ENCODE data around the gene CYP4V2.

GRCh38 chr4:186151499-186151898 is 39.9 kb upstream of the CYP4V2 start:
- no peak for TF ChIP-seq CTCF (IDR thresholded peaks at IDR 0.05)
- no peak for TF ChIP-seq USF2 (IDR thresholded peaks at IDR 0.05; ENCODE audit: borderline replicate concordance, low read depth, low read length)
- TF ChIP-seq JUND (IDR thresholded peaks at IDR 0.05), result no peak
- TF ChIP-seq POLR2AphosphoS5 (IDR thresholded peaks at IDR 0.05; ENCODE audit: low read depth, low read length), result no peak
- TF ChIP-seq RCOR1 (IDR thresholded peaks at IDR 0.05; ENCODE audit: low read length), result no peak
- TF ChIP-seq EP300 (IDR thresholded peaks at IDR 0.05; ENCODE audit: borderline replicate concordance in 1 of 2, low read depth in 1 of 2, low read length in 1 of 2), result no peak
- TF ChIP-seq TEAD4 (IDR thresholded peaks at IDR 0.05; ENCODE audit: borderline replicate concordance, insufficient read depth), result no peak
- no peak for TF ChIP-seq EZH2phosphoT487 (IDR thresholded peaks at IDR 0.05; ENCODE audit: borderline replicate concordance, low read depth)
- TF ChIP-seq RAD21 (IDR thresholded peaks at IDR 0.05; ENCODE audit: low read length), result no peak
- TF ChIP-seq RFX5 (IDR thresholded peaks at IDR 0.05; ENCODE audit: low read length), result no peak
- TF ChIP-seq REST (IDR thresholded peaks at IDR 0.05; ENCODE audit: low read depth, low read length), result no peak
- TF ChIP-seq ZBTB33 (IDR thresholded peaks at IDR 0.05; ENCODE audit: borderline replicate concordance, low read depth), result no peak

Data from SK-N-SH (cell line).